GM12873 (cell line): ENCODE measurements around the gene LRRC56.

Experiments
- TF ChIP-seq, protein P1 (sequence below): IDR thresholded peaks from 2 replicates; pipeline ENCODE4 v1.5.1; 2012; ENCODE audit warnings: low read depth, mild to moderate bottlenecking, moderate library complexity, low read length, control low read depth; ENCODE audit not compliant: insufficient read depth; ENCODE audit errors: missing control alignments

The LRRC56 gene

DNA sequence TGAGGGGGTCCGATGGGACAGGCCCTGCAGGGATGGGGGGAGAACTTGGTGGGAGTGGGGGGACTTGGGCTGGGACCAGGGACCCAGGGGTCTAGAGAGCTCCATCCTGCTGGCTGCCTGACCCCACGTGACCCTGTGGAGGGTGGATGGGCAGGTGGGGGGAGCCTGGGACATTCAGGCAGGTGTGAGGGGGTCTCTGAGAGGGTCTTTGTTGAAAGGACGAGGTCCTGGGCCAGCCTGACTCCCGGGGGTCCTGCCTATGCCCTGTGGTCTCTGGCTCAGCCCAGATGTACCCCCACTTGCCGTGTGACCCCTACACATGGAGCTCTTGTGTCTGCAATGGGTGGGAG, 7.5 kb downstream of the LRRC56 start:
- TF ChIP-seq, protein P1, sequence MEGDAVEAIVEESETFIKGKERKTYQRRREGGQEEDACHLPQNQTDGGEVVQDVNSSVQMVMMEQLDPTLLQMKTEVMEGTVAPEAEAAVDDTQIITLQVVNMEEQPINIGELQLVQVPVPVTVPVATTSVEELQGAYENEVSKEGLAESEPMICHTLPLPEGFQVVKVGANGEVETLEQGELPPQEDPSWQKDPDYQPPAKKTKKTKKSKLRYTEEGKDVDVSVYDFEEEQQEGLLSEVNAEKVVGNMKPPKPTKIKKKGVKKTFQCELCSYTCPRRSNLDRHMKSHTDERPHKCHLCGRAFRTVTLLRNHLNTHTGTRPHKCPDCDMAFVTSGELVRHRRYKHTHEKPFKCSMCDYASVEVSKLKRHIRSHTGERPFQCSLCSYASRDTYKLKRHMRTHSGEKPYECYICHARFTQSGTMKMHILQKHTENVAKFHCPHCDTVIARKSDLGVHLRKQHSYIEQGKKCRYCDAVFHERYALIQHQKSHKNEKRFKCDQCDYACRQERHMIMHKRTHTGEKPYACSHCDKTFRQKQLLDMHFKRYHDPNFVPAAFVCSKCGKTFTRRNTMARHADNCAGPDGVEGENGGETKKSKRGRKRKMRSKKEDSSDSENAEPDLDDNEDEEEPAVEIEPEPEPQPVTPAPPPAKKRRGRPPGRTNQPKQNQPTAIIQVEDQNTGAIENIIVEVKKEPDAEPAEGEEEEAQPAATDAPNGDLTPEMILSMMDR = no peak

DNA sequence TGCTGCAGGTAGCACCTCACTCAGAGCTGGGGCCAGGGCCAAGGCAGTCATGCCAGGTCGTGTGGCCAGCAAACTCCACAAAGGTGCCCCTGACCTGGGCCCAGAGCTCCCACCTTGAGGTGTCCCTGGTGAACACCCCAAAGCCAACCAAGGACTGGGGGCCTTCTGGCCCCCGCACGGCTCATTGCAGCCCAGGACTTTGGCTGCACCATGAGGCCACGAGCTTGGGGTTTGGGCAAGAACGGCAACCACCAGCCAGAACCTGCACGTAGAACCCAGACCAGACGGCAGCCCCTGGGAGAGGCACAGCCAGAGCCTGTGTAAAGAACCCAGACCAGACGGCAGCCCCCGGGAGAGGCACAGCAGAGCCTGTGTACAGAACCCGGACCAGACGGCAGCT, 7.8 kb downstream of the LRRC56 start:
- TF ChIP-seq, protein P1 = no peak

DNA sequence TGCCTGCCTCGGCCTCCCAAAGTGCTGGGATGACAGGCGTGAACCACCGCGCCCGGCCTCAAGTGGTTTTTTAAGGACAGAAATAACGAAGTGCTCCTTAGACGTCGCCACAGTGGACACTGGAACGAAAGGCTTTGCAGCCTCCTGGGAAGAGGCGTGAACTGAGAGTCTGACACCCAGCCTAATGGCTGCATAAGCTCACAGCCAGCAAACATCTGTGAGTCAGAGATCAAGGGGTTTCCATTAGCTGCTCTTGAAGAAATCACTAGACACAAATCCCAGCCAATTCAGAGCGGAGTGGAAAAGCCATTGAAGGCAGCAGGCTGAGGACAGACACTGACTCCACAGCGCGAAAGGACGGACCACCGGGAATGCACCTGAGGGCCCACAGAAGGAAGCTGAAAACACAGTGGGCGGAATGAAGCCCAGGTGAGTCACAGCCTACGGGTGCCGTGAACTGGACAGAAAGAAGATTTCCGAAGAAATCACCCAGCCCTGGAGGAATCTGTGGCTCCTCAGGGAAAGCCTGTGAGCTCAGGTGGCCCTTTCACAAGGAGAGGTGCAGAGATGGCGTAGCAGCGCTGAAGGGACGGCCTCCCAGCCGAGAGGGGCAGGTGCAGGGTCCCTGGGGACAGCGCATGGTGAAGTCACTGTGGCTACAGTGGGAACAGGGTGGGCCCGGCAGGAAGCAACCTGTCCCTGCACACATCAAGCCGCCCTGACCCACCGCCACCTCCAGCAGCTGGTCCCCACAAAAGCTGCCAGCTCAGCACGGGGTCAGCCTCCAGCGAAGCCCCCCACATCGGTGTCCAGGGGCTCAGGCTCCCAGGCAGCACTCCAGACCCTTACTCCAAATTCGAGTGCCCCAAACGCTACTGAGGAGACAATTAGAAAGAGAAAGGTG, 11.6 kb downstream of the LRRC56 start:
- TF ChIP-seq, protein P1 = no peak

DNA sequence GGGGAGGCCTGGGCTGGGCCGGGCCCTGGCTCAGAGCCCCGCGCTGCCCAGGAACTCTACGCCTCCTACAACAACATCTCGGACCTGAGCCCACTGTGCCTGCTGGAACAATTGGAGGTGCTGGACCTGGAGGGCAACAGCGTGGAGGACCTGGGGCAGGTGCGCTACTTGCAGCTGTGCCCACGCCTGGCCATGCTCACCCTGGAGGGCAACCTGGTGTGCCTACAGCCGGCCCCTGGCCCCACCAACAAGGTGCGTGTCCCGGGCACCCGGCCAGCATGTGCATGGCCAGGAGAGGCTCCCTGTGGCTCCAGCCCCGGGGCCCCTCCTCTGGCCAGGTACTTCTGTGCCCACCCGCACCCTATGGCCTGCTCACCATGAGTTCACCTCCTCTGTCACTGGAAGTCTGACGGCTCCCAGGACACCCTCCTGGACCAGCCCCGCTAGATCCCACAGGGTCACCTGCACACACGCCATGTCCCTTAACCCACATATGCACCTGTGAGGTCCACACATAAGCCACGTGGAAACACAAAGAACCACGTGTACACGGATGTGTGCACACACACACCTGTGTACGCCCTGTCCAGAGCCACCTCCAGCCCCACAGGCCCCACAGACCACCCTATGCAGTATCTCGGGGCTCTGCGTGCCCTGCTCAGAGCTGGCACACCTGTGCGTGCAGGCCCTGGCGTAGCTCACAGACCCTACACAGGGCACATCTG, 12.9 kb downstream of the LRRC56 start:
- TF ChIP-seq, protein P1 = no peak

DNA sequence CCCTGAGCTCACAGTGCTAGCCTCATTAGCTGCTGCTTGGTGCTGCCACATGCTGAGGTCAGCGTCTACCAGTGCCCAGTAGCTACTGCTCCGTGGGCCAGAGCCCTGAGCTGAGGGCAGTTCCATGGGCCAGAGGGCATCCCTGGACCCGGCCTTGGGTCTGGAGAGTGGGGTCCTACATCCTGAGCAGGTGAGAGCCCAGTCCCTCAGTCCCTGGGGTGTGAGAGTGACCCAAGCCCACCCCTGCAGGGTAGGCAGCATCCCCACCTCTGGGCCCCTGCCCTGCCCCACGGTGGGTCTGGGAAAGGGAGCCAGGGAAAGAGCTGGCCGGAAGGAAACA, 13.4 kb downstream of the LRRC56 start:
- TF ChIP-seq, protein P1 = no peak

DNA sequence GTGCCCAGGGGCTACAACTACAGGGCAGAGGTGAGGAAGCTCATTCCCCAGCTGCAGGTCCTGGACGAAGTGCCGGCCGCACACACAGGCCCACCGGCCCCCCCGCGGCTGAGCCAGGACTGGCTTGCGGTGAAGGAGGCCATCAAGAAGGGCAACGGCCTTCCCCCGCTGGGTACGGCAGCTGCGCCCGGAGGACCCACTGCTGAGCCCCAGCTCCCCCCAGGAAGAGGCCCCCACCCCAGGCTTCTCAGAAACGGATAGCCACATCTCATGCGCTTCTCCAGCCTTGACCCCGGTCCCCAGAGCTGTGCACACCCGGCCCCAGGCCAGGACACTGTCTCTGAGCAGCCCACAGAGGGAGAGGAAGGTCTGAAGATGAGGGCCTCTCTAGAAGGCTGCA, 13.8 kb downstream of the LRRC56 start:
- TF ChIP-seq, protein P1 = no peak

DNA sequence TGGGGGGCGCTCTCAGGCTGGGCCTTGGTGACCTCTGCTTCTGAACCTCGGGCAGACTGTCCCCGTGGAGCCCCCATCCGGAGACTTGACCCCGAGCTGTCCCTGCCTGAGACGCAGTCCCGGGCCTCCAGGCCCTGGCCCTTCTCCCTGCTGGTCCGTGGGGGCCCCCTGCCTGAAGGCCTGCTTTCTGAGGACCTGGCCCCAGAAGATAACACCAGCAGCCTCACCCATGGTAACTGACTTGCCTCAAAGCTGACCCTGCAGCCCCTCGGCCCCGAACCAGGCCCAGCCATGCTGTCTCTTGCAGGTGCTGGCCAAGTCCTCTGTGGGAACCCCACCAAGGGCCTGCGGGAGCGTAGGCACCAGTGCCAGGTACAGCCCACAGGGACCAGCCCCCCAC, 14.3 kb downstream of the LRRC56 start:
- TF ChIP-seq, protein P1 = no peak
